ENCODE results near the gene NCEH1. TPM values are rescaled to one million over a fixed set of nuclear protein-coding genes. Genes with fewer than 3 reads are reported as not detected.

NCEH1 gene
- polyA plus RNA-seq, 3 donors: 8.6 to 23.9 (median 20.7) TPM

DNA sequence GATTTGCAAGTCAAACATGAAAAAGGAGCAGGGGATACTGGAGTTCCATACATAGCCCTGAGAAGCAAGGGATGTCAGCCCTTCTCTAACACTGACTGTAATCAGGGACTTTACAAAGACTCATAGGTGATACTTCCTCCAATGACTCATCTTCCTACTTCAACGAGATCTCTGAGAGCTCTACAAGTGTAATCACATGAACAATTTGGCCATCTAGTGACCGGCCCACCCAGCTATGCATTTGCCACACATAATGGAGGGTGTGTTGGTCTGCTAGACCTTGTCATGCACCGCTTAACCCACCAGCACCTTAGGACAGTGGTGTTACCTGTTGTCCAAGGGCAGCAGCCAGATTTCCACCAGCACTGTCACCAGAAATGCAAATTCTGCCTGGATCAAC lies 75.3 kb downstream of the NCEH1 start:
- peaks cover 2% of the 10 kb centered on the region for H3K4me1 Mint-ChIP-seq
- DNase-seq: peak in 2 of 3 donors; percentile 23 to 77
- peak overlapping the region in 1 of 2 donors; percentile 21 for H3K27ac ChIP-seq (ENCODE audit: low read depth in 1 of 2, low read length in 2 of 2)
- peak overlapping the region in 3 of 7 donors; percentile 6 to 86 (median 80) for H3K27ac Mint-ChIP-seq
- intact Hi-C loops (cut with micrococcal nuclease): no loop called here
- no peaks in the 10 kb centered on the region for H3K79me2 ChIP-seq (ENCODE audit: insufficient read depth, low read length)
- no peaks in the 10 kb centered on the region for H3K4me1 ChIP-seq (ENCODE audit: control insufficient read depth in 1 of 2, insufficient read depth in 2 of 2, low read length in 2 of 2)
- no peaks in the 10 kb centered on the region for H3K27me3 Mint-ChIP-seq (ENCODE audit: low read depth in 3 of 3)
- no peak overlapping the region for H3K4me3 ChIP-seq (replicated peaks in 1 of 3; ENCODE audit: low read depth in 2 of 3, low read length in 3 of 3)
- no peaks in the 10 kb centered on the region for H3K9me3 ChIP-seq (replicated peaks in 1 of 2; ENCODE audit: control insufficient read depth in 1 of 2, insufficient read depth in 1 of 2, low read length in 2 of 2)
- no peak overlapping the region for H3K4me3 Mint-ChIP-seq
- no peak overlapping the region for H3K9ac ChIP-seq (ENCODE audit: insufficient read depth, low read length, poor library complexity, severe bottlenecking)
- H3K27me3 ChIP-seq (ENCODE audit: control insufficient read depth in 2 of 2, insufficient read depth in 2 of 2, low read length in 2 of 2): no peaks in the 10 kb centered on the region
- TF ChIP-seq, protein P1, sequence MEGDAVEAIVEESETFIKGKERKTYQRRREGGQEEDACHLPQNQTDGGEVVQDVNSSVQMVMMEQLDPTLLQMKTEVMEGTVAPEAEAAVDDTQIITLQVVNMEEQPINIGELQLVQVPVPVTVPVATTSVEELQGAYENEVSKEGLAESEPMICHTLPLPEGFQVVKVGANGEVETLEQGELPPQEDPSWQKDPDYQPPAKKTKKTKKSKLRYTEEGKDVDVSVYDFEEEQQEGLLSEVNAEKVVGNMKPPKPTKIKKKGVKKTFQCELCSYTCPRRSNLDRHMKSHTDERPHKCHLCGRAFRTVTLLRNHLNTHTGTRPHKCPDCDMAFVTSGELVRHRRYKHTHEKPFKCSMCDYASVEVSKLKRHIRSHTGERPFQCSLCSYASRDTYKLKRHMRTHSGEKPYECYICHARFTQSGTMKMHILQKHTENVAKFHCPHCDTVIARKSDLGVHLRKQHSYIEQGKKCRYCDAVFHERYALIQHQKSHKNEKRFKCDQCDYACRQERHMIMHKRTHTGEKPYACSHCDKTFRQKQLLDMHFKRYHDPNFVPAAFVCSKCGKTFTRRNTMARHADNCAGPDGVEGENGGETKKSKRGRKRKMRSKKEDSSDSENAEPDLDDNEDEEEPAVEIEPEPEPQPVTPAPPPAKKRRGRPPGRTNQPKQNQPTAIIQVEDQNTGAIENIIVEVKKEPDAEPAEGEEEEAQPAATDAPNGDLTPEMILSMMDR (IDR thresholded peaks at IDR 0.05): no peak
- peaks cover 45 to 83% of the 10 kb centered on the region in 2 donors for H3K36me3 ChIP-seq (replicated peaks in 1 of 2; ENCODE audit: control insufficient read depth in 1 of 2, insufficient read depth in 2 of 2, low read length in 2 of 2)
- peaks cover 63 to 66% of the 10 kb centered on the region in 2 donors for H3K36me3 Mint-ChIP-seq
- no CpG with 5 or more reads among the region's 3 CpGs for WGBS (ENCODE audit: insufficient coverage)
- H4K20me1 ChIP-seq (ENCODE audit: insufficient read depth, low read length): no peaks in the 10 kb centered on the region
- H3K4me2 ChIP-seq (replicated peaks; ENCODE audit: extremely low read depth, low read length, poor library complexity, severe bottlenecking): no peak overlapping the region
- no peaks in the 10 kb centered on the region for H3K9me3 Mint-ChIP-seq
- H2AFZ ChIP-seq (ENCODE audit: insufficient read depth, low read depth, low read length, poor library complexity, severe bottlenecking): no peak overlapping the region

DNA sequence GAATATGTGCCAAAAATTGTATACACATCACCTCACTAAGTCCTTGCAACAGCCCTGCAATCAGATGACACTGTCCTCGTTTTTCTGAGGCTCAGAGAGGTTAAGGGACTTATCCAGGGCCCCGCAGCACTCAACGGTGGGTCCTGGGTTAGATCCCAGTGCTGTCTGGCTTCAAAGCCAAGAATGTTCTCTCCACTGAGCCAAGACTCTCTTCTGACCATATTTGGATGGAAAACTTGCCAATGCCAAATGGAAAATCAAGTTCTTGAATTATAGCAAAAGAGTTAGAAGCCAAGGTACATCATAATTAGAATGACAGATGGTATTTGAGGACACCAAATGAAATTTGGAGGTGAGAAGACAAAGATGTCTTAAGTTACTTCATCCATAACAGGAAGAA lies 75.9 kb downstream of the NCEH1 start:
- 100% methylated on average over 1 of the region's 3 CpGs for WGBS (ENCODE audit: insufficient coverage)

More for the DNA sequence above, 75.9 kb downstream of the NCEH1 start:
- no peaks in the 10 kb centered on the region for H3K27me3 ChIP-seq (ENCODE audit: control insufficient read depth in 2 of 2, insufficient read depth in 2 of 2, low read length in 2 of 2)
- intact Hi-C loops (cut with micrococcal nuclease): no loop called here
- TF ChIP-seq, protein P1 (IDR thresholded peaks at IDR 0.05): no peak
- H3K36me3 Mint-ChIP-seq: peaks cover 64 to 67% of the 10 kb centered on the region in 2 donors
- no peaks in the 10 kb centered on the region for H3K4me1 ChIP-seq (ENCODE audit: control insufficient read depth in 1 of 2, insufficient read depth in 2 of 2, low read length in 2 of 2)
- H3K36me3 ChIP-seq (replicated peaks in 1 of 2; ENCODE audit: control insufficient read depth in 1 of 2, insufficient read depth in 2 of 2, low read length in 2 of 2): peaks cover 45 to 85% of the 10 kb centered on the region in 2 donors
- H3K4me1 Mint-ChIP-seq: peaks cover 2% of the 10 kb centered on the region
- peak overlapping the region in 2 of 7 donors; percentile 3 to 25 for H3K27ac Mint-ChIP-seq
- peak overlapping the region in 1 of 2 donors; percentile 21 for H3K27ac ChIP-seq (ENCODE audit: low read depth in 1 of 2, low read length in 2 of 2)
- no peaks in the 10 kb centered on the region for H3K9me3 Mint-ChIP-seq
- H3K4me3 Mint-ChIP-seq: no peak overlapping the region
- H3K79me2 ChIP-seq (ENCODE audit: insufficient read depth, low read length): no peaks in the 10 kb centered on the region
- no peak overlapping the region for H3K4me3 ChIP-seq (replicated peaks in 1 of 3; ENCODE audit: low read depth in 2 of 3, low read length in 3 of 3)
- no peak overlapping the region for H2AFZ ChIP-seq (ENCODE audit: insufficient read depth, low read depth, low read length, poor library complexity, severe bottlenecking)
- no peaks in the 10 kb centered on the region for H3K9me3 ChIP-seq (replicated peaks in 1 of 2; ENCODE audit: control insufficient read depth in 1 of 2, insufficient read depth in 1 of 2, low read length in 2 of 2)
- DNase-seq: no peak
- H4K20me1 ChIP-seq (ENCODE audit: insufficient read depth, low read length): no peaks in the 10 kb centered on the region
- H3K4me2 ChIP-seq (replicated peaks; ENCODE audit: extremely low read depth, low read length, poor library complexity, severe bottlenecking): no peak overlapping the region
- no peaks in the 10 kb centered on the region for H3K27me3 Mint-ChIP-seq (ENCODE audit: low read depth in 3 of 3)
- no peak overlapping the region for H3K9ac ChIP-seq (ENCODE audit: insufficient read depth, low read length, poor library complexity, severe bottlenecking)

All from CD14-positive monocyte (primary cell).